Activated naive CD4-positive, alpha-beta T cell treated with anti-CD3 and anti-CD28 coated beads, Interleukin-2, amount 10 ng/mL, durations not matched to agents 7 days and 5 days (primary cell): ENCODE measurements around the gene BAZ2B.

Experiments used
- CTCF ChIA-PET: fragments of 350-600 bp; sonication (Branson Sonifier 250); formaldehyde crosslinking; loops from one replicate; lab custom pipeline; 2021; ENCODE audit warnings: antibody characterized with exemption; lab: Charles Lee
- DNase-seq: peaks from one replicate; pipeline ENCODE4 v3.0.0-alpha.2; 2020
- H3K27ac Mint-ChIP-seq: one replicate; pipeline ENCODE4 v1.8.0; 2021; ENCODE audit warnings: mild to moderate bottlenecking, moderate library complexity, mixed read lengths
- H3K27me3 Mint-ChIP-seq: one replicate; pipeline ENCODE4 v1.8.0; 2021; ENCODE audit warnings: mild to moderate bottlenecking, mixed read lengths
- H3K36me3 Mint-ChIP-seq: one replicate; pipeline ENCODE4 v1.8.0; 2021; ENCODE audit warnings: mixed read lengths
- H3K4me1 Mint-ChIP-seq: one replicate; pipeline ENCODE4 v1.8.0; 2021; ENCODE audit warnings: mixed read lengths
- H3K4me3 Mint-ChIP-seq: one replicate; pipeline ENCODE4 v1.8.0; 2021; ENCODE audit warnings: mild to moderate bottlenecking, moderate library complexity, mixed read lengths
- H3K9me3 Mint-ChIP-seq: one replicate; pipeline ENCODE4 v1.8.0; 2021; ENCODE audit warnings: mixed read lengths

BAZ2B gene

GRCh38 chr2:159326569-159327255 is 289.6 kb downstream of the BAZ2B start:
- H3K9me3 Mint-ChIP-seq: no peaks in the 10 kb centered on the region
- H3K4me1 Mint-ChIP-seq: no peaks in the 10 kb centered on the region
- no peak for DNase-seq
- H3K36me3 Mint-ChIP-seq: no peaks in the 10 kb centered on the region
- H3K27ac Mint-ChIP-seq: no peak overlapping the region
- no peaks in the 10 kb centered on the region for H3K27me3 Mint-ChIP-seq
- CTCF ChIA-PET: interaction anchor here (0.6 kb wide), 2 partner anchors 88 to 694 kb away, joined by 3 read pairs; no protein-coding TSS in a partner anchor
- H3K4me3 Mint-ChIP-seq: no peak overlapping the region

GRCh38 chr2:159322419-159322818 is 293.9 kb downstream of the BAZ2B start:
- H3K4me1 Mint-ChIP-seq: no peaks in the 10 kb centered on the region
- no peak overlapping the region for H3K4me3 Mint-ChIP-seq
- CTCF ChIA-PET: no interaction called here

GRCh38 chr2:159317392-159318088 is 298.8 kb downstream of the BAZ2B start:
- no peaks in the 10 kb centered on the region for H3K36me3 Mint-ChIP-seq
- CTCF ChIA-PET: no interaction called here
- H3K4me1 Mint-ChIP-seq: no peaks in the 10 kb centered on the region
- no peak overlapping the region for H3K27ac Mint-ChIP-seq
- no peaks in the 10 kb centered on the region for H3K27me3 Mint-ChIP-seq
- no peak for DNase-seq
- no peak overlapping the region for H3K4me3 Mint-ChIP-seq
- peaks cover 5% of the 10 kb centered on the region for H3K9me3 Mint-ChIP-seq

More at GRCh38 chr2:159322419-159322818, 293.9 kb downstream of the BAZ2B start:
- Mint-ChIP-seq H3K9me3 (no peaks in the 10 kb centered on the region), H3K27ac (no peak overlapping the region), H3K36me3 (no peaks in the 10 kb centered on the region), H3K27me3 (no peaks in the 10 kb centered on the region)
- DNase-seq: no peak

- H3K27me3 Mint-ChIP-seq: peaks cover 3% of the 10 kb centered on the region
- DNase-seq: no peak
- peaks cover 5% of the 10 kb centered on the region for H3K9me3 Mint-ChIP-seq
- CTCF ChIA-PET: no interaction called here
- no peak overlapping the region for H3K4me3 Mint-ChIP-seq
- H3K4me1 Mint-ChIP-seq: no peaks in the 10 kb centered on the region
- H3K36me3 Mint-ChIP-seq: no peaks in the 10 kb centered on the region
- H3K27ac Mint-ChIP-seq: no peak overlapping the region
These were observed 308.4 kb downstream of the BAZ2B start for GRCh38 chr2:159307942-159308341.

- Mint-ChIP-seq H3K27ac (no peak overlapping the region), H3K4me3 (no peak overlapping the region), H3K4me1 (no peaks in the 10 kb centered on the region), H3K9me3 (peaks cover 5% of the 10 kb centered on the region), H3K27me3 (no peaks in the 10 kb centered on the region), H3K36me3 (no peaks in the 10 kb centered on the region)
- no peak for DNase-seq
- CTCF ChIA-PET: no interaction called here
These were observed 315.8 kb downstream of the BAZ2B start for GRCh38 chr2:159300586-159300985.

- Mint-ChIP-seq H3K4me1 (no peaks in the 10 kb centered on the region), H3K9me3 (no peaks in the 10 kb centered on the region), H3K27me3 (no peaks in the 10 kb centered on the region), H3K4me3 (no peak overlapping the region), H3K27ac (no peak overlapping the region), H3K36me3 (no peaks in the 10 kb centered on the region)
- no peak for DNase-seq
- CTCF ChIA-PET: no interaction called here
These were observed 317.4 kb downstream of the BAZ2B start for GRCh38 chr2:159298967-159299366.

- Mint-ChIP-seq H3K36me3 (no peaks in the 10 kb centered on the region), H3K4me3 (no peak overlapping the region), H3K27ac (no peak overlapping the region), H3K9me3 (no peaks in the 10 kb centered on the region), H3K4me1 (no peaks in the 10 kb centered on the region), H3K27me3 (no peaks in the 10 kb centered on the region)
- DNase-seq: no peak
- CTCF ChIA-PET: interaction anchor here (1.2 kb wide), 1 partner anchor 178 kb away, joined by 3 read pairs; no protein-coding TSS in a partner anchor
These were observed 319.2 kb downstream of the BAZ2B start for GRCh38 chr2:159297042-159297707.

- Mint-ChIP-seq H3K36me3 (peaks cover 1% of the 10 kb centered on the region), H3K9me3 (no peaks in the 10 kb centered on the region), H3K4me1 (peaks cover 18% of the 10 kb centered on the region), H3K27me3 (no peaks in the 10 kb centered on the region), H3K4me3 (no peak overlapping the region), H3K27ac (no peak overlapping the region)
- CTCF ChIA-PET: no interaction called here
- DNase-seq: no peak
These were observed 324.2 kb downstream of the BAZ2B start for GRCh38 chr2:159292157-159292556.

- CTCF ChIA-PET: interaction anchor here (0.8 to 1.4 kb wide), 4 partner anchors 34 to 166 kb away, joined by 3 to 4 read pairs (median 4); no protein-coding TSS in a partner anchor
- no peak overlapping the region for H3K4me3 Mint-ChIP-seq
- peak; percentile 30 for DNase-seq
- H3K9me3 Mint-ChIP-seq: no peaks in the 10 kb centered on the region
- peaks cover 1% of the 10 kb centered on the region for H3K36me3 Mint-ChIP-seq
- peaks cover 28% of the 10 kb centered on the region for H3K4me1 Mint-ChIP-seq
- peak overlapping the region; percentile 31 for H3K27ac Mint-ChIP-seq
- H3K27me3 Mint-ChIP-seq: no peaks in the 10 kb centered on the region
These were observed 325.9 kb downstream of the BAZ2B start for GRCh38 chr2:159290289-159290907.

GRCh38 chr2:159287733-159288132 is 328.6 kb downstream of the BAZ2B start:
- Mint-ChIP-seq H3K27ac (no peak overlapping the region), H3K9me3 (no peaks in the 10 kb centered on the region), H3K4me1 (peaks cover 32% of the 10 kb centered on the region), H3K36me3 (peaks cover 1% of the 10 kb centered on the region), H3K27me3 (no peaks in the 10 kb centered on the region), H3K4me3 (peak overlapping the region; percentile 33)
- no peak for DNase-seq
- CTCF ChIA-PET: interaction anchor here (0.6 kb wide), 1 partner anchor 134 kb away, joined by 3 read pairs; no protein-coding TSS in a partner anchor

- no peaks in the 10 kb centered on the region for H3K27me3 Mint-ChIP-seq
- peak; percentile 98 for DNase-seq
These were observed 329.5 kb downstream of the BAZ2B start for GRCh38 chr2:159286709-159287441.

GRCh38 chr2:159285929-159286708 is 330.2 kb downstream of the BAZ2B start, which contains the start of gene WDSUB1:
Gene WDSUB1 (minus strand): TSS chr2:159286703. CDS start chr2:159283069, 3,634 bp downstream.
- Mint-ChIP-seq H3K27ac (peak within 1 kb of the TSS; percentile 82), H3K4me3 (peak within 1 kb of the TSS; percentile 76), H3K27me3 (no peaks in the 10 kb centered on the region), H3K4me1 (peaks cover 32% of the 10 kb centered on the region), H3K36me3 (peaks cover 1% of the 10 kb centered on the region), H3K9me3 (no peaks in the 10 kb centered on the region)
- no peak for DNase-seq
- CTCF ChIA-PET: no interaction called here

More at GRCh38 chr2:159286709-159287441, 329.5 kb downstream of the BAZ2B start:
- H3K36me3 Mint-ChIP-seq: peaks cover 1% of the 10 kb centered on the region
- CTCF ChIA-PET: no interaction called here
- no peaks in the 10 kb centered on the region for H3K9me3 Mint-ChIP-seq
- peaks cover 32% of the 10 kb centered on the region for H3K4me1 Mint-ChIP-seq
- peak overlapping the region; percentile 82 for H3K27ac Mint-ChIP-seq
- peak overlapping the region; percentile 76 for H3K4me3 Mint-ChIP-seq

- H3K36me3 Mint-ChIP-seq: peaks cover 1% of the 10 kb centered on the region
- H3K4me3 Mint-ChIP-seq: peak overlapping the region; percentile 76
- DNase-seq: no peak
- no peaks in the 10 kb centered on the region for H3K9me3 Mint-ChIP-seq
- H3K4me1 Mint-ChIP-seq: peaks cover 27% of the 10 kb centered on the region
- CTCF ChIA-PET: no interaction called here
- no peaks in the 10 kb centered on the region for H3K27me3 Mint-ChIP-seq
- H3K27ac Mint-ChIP-seq: peak overlapping the region; percentile 71
These were observed 330.9 kb downstream of the BAZ2B start for GRCh38 chr2:159285433-159285832.
